VCaP (cell line): ENCODE data around the gene ATRN.
"Not testable (repeated sequence)": the region's sequence is repeated elsewhere in the genome, so short reads cannot be mapped to it uniquely, and the experiment has no call there.

Source experiments
- H3K27ac ChIP-seq: fragments of 450-650 bp; 2 replicates; pipeline ENCODE4 v1.5.1; 2017
- TF ChIP-seq, protein P1 (sequence below): fragments of 450-650 bp; conservative IDR thresholded peaks from 2 replicates; pipeline ENCODE4 v1.5.1; 2017; ENCODE audit warnings: mild to moderate bottlenecking, moderate library complexity

Gene ATRN

DNA sequence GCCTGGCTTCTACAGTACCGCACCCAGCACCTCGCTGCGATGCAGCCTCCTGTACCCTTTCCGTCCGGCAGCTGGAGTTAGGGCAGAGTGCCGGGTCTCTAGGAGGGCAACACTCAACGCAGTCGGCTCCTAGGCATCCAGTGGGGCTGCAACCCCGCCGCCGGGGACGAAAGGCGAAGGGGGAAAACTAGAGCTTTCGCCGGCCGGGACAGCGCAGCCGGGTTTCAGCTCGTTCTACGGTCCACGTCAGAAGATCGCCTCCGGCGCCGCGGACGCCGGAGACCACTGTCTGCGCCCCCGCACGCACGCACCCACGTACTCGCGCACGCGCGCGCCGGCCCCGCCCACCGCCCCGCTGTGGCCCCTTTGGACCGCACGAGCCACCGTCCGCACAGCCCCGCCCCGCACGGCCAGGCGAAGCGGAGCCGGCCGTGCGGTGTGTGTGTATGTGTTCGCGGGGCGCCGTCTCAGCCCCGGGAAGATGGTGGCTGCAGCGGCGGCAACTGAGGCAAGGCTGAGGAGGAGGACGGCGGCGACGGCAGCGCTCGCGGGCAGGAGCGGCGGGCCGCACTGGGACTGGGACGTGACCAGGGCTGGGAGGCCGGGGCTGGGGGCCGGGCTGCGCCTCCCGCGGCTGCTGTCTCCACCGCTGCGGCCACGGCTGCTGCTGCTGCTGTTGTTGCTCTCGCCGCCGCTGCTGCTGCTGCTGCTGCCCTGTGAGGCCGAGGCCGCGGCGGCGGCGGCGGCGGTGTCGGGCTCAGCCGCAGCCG is at the start of gene ATRN:
TSS of gene ATRN (plus strand) at position 392 of the 770 bp plus-strand sequence. CDS start at position 482, 90 bp downstream.
- TF ChIP-seq, protein P1, sequence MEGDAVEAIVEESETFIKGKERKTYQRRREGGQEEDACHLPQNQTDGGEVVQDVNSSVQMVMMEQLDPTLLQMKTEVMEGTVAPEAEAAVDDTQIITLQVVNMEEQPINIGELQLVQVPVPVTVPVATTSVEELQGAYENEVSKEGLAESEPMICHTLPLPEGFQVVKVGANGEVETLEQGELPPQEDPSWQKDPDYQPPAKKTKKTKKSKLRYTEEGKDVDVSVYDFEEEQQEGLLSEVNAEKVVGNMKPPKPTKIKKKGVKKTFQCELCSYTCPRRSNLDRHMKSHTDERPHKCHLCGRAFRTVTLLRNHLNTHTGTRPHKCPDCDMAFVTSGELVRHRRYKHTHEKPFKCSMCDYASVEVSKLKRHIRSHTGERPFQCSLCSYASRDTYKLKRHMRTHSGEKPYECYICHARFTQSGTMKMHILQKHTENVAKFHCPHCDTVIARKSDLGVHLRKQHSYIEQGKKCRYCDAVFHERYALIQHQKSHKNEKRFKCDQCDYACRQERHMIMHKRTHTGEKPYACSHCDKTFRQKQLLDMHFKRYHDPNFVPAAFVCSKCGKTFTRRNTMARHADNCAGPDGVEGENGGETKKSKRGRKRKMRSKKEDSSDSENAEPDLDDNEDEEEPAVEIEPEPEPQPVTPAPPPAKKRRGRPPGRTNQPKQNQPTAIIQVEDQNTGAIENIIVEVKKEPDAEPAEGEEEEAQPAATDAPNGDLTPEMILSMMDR: no peak
- H3K27ac ChIP-seq: peak within 1 kb of the TSS; percentile 88

DNA sequence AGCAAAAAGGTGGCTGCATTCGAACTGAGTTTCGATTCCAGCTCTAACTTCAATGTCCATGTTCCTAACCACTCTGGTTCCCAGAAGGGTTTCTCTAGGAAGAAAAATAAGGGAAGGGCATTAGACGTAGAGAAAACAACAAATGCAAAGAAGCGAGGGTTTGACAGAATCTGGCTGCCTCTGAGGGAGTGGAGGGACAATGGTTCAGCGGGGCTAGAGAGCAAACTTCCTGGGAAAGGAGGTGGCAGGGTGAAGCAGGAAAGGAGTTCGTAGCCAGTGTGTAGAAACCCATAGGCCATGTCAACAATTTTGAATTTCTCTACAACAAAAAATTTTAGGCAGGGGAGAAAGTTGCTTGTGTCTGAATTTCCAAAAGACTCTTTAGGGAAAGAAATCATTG is 48.8 kb upstream of the ATRN start:
- TF ChIP-seq, protein P1: no peak
- no peak overlapping the region for H3K27ac ChIP-seq

DNA sequence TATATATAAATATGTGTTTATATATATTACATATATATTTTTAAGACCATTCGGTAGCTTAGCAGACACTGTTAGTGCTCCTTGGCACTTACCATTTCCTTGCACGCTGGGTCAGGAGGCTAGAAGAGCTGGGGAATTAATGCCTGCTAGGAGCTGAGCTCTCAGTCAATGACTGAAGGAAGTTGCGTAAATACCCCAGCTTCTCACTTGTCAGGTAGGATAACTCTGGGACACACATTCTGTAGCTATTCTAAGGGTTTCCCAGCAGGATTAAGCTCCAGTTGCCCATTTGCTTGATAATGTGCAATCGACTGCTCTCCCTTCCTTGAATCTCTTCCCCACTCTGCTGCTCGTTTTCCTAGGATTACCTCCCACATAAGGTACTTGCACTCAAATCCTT is 47.7 kb upstream of the ATRN start:
- no peak overlapping the region for H3K27ac ChIP-seq
- TF ChIP-seq, protein P1: no peak

DNA sequence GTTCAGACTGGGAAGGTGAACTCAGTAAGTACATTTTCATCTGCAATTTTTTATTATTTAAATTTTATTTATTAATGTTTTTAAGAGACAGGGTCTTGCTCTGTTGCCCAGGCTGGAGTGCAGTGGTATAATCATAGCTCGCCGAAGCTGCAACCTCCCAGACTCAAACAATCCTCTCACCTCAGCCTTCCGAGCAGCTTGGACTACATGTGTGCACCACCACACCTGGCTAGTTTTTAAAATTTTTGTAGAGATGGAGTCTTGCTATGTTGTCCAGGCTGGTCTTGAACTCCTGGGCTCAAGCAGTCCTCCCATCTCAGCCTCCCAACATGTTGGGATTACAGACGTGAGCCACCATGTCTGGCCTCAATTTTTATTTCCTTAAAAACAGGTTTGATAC is 44.1 kb upstream of the ATRN start:
- H3K27ac ChIP-seq: not testable (repeated sequence)

DNA sequence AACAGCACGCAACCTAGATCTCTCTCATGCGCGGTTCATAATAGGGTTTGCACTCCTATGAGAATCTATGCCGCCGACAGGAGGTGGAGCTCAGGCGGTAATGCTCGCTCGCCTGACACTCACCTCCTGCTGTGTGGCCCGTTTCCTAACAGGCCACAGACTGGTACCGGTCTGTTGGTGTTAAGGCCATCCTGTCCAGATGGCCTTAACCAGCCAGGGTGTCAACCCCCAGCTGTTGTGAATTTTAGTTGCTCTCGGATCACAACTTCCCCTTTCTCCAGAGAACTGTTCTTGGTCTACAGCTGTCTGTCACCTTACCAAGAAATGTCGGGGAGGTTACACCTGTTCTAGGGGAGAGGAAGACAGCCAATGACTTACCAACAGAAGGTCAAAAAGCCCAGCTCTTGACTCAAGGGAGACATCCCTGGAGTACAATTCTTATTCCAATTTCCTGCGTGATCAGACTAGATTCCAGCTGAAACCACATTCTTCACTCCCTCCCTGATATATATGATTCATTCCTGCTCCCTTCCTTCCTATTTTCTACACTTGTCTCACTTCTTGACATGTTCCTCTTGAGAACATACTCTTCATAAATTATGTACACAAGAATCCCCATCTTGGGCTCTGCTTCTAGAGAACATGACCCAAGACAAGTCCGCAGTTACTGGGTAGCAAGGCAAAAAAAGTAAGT is 40.3 kb upstream of the ATRN start:
- no peak overlapping the region for H3K27ac ChIP-seq

DNA sequence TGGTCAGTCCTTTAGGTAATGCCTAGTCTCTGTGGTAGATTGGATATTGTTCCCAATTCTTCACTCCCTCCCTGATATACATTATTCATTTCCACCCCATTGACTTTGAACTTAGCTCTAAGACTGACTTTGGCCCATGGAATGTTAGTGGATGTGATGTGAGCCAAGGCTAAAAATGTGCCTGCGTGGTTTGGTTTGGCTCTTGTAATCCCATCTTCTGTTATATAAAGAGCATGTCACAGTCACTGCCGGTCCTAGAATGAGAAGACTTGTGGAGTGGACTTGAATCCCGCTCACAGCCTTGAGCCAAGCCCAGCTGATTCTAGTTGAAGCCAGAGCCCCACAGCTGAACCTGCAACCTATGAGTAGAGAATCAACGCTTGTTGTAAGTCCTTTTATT is 39.7 kb upstream of the ATRN start:
- TF ChIP-seq, protein P1: no peak
- H3K27ac ChIP-seq: no peak overlapping the region

More for the DNA sequence above, 40.3 kb upstream of the ATRN start:
- TF ChIP-seq, protein P1: no peak

DNA sequence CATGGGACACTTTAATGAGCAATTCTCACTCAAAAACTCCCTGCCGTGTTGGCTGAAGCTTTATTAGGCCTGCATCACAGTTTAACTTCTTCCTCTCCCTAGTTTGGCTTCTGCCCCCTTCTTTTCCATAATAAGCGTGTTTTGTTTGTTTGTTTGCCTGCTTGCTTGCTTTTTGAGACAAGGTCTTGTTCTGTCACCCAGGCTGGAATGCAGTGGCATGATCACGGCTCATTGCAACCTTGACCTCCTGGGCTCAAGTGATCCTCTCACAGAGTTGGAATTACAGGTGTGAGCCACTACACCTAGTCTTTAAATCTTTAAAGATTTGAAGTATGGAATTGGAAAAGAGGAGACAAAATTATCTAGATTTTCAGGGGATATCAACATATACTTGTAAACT is 38.0 kb upstream of the ATRN start:
- no peak overlapping the region for H3K27ac ChIP-seq
- TF ChIP-seq, protein P1: no peak

DNA sequence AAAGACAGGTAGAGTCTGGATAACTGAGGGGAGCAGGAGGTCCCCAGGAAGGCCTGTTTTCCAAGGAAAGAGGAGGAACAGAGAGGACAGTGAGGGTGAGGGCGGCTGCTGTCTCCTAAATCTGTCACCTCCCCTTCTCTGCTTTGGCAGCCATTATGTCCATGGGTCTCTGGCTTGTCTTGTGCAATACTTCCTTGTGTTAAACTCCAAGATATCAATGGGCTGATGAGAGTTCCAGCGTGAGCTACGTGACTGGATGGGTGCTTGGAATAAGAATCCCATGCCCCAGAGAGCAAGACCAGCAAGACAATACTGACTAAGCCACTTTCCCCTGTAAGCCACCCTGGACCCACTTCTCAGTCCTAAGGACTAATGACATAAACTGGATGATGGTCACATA is 37.1 kb upstream of the ATRN start:
- TF ChIP-seq, protein P1: no peak
- no peak overlapping the region for H3K27ac ChIP-seq
